Naive B cell (primary cell): ENCODE measurements around the gene PDZRN3. TPM values are rescaled to one million over a fixed set of nuclear protein-coding genes. Genes with fewer than 3 reads are reported as not detected.
A peak's percentile ranks its signal among the peaks of the same experiment; 100 is the strongest.
"Not testable (repeated sequence)": the region's sequence is repeated elsewhere in the genome, so short reads cannot be mapped to it uniquely, and the experiment has no call there.

Source experiments
- ATAC-seq, 2 donors: fragments of 150-1000 bp; cut with Tn5 transposase; 2 replicates each; pipeline ENCODE4 v1.10.0; 2021; ENCODE audit warnings: low read depth in 2 of 2, mild to moderate bottlenecking in 2 of 2, moderate library complexity in 2 of 2
- DNase-seq: peaks from one replicate; pipeline ENCODE4 v3.0.0; 2022
- H3K27ac Mint-ChIP-seq, 6 donors: one replicate each; pipeline ENCODE4 v1.8.0; 2020 to 2022; ENCODE audit warnings: mild to moderate bottlenecking in 6 of 6, mixed read lengths in 6 of 6, moderate library complexity in 5 of 6, inconsistent platforms in 2 of 6
- H3K27me3 Mint-ChIP-seq, 3 donors: one replicate each; pipeline ENCODE4 v1.8.0; 2021 to 2022; ENCODE audit warnings: mixed read lengths in 3 of 3, mild to moderate bottlenecking in 1 of 3
- H3K36me3 Mint-ChIP-seq, 2 donors: one replicate each; pipeline ENCODE4 v1.8.0; 2020 to 2022; ENCODE audit warnings: mixed read lengths in 2 of 2, inconsistent platforms in 1 of 2, mild to moderate bottlenecking in 1 of 2
- H3K4me1 Mint-ChIP-seq, 3 donors: one replicate each; pipeline ENCODE4 v1.8.0; 2020 to 2022; ENCODE audit warnings: mixed read lengths in 3 of 3, inconsistent platforms in 1 of 3, mild to moderate bottlenecking in 1 of 3, moderate library complexity in 1 of 3
- H3K4me3 Mint-ChIP-seq, 8 donors: one replicate each; pipeline ENCODE4 v1.8.0; 2020 to 2022; ENCODE audit warnings: mild to moderate bottlenecking in 8 of 8, mixed read lengths in 8 of 8, moderate library complexity in 8 of 8, inconsistent platforms in 2 of 8
- H3K9me3 Mint-ChIP-seq, 7 donors: one replicate each; pipeline ENCODE4 v1.8.0; 2020 to 2022; ENCODE audit warnings: mixed read lengths in 7 of 7, mild to moderate bottlenecking in 5 of 7, inconsistent platforms in 2 of 7, moderate library complexity in 1 of 7
- polyA plus RNA-seq, 6 donors: library from polyadenylated mRNA; unstranded; fragments of 300-500 nt; fragmentation: Illumina TruSeq; gene quantifications; one replicate each; pipeline ENCODE4 v1.2.3, GENCODE V29; 2021; ENCODE audit warnings: low read depth in 6 of 6

PDZRN3 gene
- polyA plus RNA-seq, 6 donors from 2014 or later = not detected

DNA sequence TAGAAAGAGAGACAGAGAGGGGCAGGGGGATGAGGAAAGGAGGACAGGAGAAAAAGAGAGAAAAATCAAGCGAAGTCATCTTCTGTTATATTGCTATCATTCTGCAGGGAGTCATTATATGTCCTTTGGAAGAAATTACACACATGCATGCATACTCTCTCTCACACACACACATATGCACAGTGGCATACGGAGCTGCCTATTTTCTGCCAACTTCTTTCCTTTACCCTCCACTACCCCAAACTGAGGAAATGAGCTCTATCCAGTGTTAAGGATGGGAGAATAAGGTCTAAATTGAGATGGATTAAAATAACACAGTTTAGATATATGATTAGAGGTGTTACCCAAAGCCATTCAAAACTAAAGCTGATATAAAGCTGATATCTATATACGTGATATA is 48.8 kb downstream of the PDZRN3 start:
- H3K4me1 Mint-ChIP-seq = no peaks in the 10 kb centered on the region
- no peaks in the 10 kb centered on the region for H3K36me3 Mint-ChIP-seq
- H3K27me3 Mint-ChIP-seq = peaks cover 9 to 34% (median 32%) of the 10 kb centered on the region in 3 donors
- H3K4me3 Mint-ChIP-seq = no peak overlapping the region
- H3K27ac Mint-ChIP-seq = no peak overlapping the region
- DNase-seq (no peak), ATAC-seq (no peak)
- peaks cover 0 to 9% (median 3%) of the 10 kb centered on the region in 7 donors for H3K9me3 Mint-ChIP-seq

DNA sequence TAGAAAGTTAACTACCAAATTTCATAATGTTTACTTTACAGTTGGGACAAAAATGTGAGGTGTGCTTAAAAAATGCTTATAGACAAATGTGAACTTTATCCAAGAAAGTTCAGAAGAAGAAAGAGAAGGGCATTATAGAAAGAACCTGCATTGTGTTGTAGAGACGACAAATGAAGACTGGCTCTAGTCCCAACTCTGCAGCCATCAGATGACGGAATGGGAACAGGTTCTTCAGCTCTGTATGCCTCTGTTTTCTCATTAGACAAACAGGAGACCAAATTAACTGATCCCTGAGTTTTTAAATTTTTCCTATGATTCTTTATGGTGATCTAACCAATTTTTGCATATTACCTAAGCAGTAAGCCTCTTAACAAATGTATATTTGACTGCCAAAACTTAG is 49.2 kb downstream of the PDZRN3 start:
- Mint-ChIP-seq H3K27me3 (peaks cover 13 to 38% (median 37%) of the 10 kb centered on the region in 3 donors), H3K27ac (no peak overlapping the region), H3K9me3 (peaks cover 0 to 9% (median 3%) of the 10 kb centered on the region in 7 donors)

DNA sequence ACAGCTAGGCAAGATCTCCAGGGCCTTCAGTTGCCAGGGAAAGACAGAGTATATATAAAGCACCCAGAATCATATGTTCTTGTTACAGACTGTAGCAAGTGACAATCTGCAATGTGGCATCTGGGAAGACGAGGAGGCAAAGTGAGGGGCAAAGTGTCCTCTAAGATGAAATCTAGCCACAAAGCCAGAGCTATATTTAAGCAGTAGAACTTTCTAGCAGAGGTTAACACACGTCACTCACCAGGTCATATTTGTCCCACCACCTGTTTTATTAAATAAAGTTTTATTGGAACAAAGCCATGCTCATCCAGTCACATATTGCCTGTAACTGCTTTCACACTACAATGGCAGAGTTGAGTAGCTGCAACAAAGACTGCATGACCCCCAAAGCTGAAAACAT is 51.5 kb downstream of the PDZRN3 start:
- H3K9me3 Mint-ChIP-seq = peaks cover 0 to 9% (median 2%) of the 10 kb centered on the region in 7 donors
- H3K36me3 Mint-ChIP-seq = no peaks in the 10 kb centered on the region
- H3K27ac Mint-ChIP-seq = no peak overlapping the region
- ATAC-seq (no peak), DNase-seq (no peak)
- no peak overlapping the region for H3K4me3 Mint-ChIP-seq
- peaks cover 20 to 59% (median 52%) of the 10 kb centered on the region in 3 donors for H3K27me3 Mint-ChIP-seq
- H3K4me1 Mint-ChIP-seq = no peaks in the 10 kb centered on the region

More for the DNA sequence above, 49.2 kb downstream of the PDZRN3 start:
- Mint-ChIP-seq H3K36me3 (no peaks in the 10 kb centered on the region), H3K4me1 (no peaks in the 10 kb centered on the region), H3K4me3 (no peak overlapping the region)
- ATAC-seq (no peak), DNase-seq (no peak)

DNA sequence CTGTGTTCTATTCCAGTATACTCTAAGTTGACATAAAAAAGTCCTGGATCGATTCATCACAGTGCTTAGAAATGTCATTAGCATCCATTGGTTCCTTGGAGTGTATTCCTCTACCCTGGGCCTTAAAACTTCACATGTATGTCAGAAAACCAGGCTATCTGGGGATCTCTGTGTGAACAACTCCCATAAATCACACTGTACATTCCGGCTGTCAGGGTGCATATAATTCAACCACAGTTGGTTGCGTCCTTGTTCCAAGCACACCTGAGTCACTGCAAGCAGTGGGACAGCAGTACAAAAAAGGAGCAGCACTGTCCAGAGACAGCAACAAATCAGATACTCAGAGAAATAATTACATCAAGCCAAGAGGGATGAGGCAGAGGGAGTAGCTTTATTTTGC is 52.4 kb downstream of the PDZRN3 start:
- Mint-ChIP-seq H3K4me3 (no peak overlapping the region), H3K36me3 (no peaks in the 10 kb centered on the region), H3K9me3 (peaks cover 0 to 6% (median 2%) of the 10 kb centered on the region in 7 donors), H3K27ac (no peak overlapping the region), H3K27me3 (peaks cover 20 to 53% (median 45%) of the 10 kb centered on the region in 3 donors), H3K4me1 (no peaks in the 10 kb centered on the region)
- DNase-seq (no peak), ATAC-seq (no peak)

DNA sequence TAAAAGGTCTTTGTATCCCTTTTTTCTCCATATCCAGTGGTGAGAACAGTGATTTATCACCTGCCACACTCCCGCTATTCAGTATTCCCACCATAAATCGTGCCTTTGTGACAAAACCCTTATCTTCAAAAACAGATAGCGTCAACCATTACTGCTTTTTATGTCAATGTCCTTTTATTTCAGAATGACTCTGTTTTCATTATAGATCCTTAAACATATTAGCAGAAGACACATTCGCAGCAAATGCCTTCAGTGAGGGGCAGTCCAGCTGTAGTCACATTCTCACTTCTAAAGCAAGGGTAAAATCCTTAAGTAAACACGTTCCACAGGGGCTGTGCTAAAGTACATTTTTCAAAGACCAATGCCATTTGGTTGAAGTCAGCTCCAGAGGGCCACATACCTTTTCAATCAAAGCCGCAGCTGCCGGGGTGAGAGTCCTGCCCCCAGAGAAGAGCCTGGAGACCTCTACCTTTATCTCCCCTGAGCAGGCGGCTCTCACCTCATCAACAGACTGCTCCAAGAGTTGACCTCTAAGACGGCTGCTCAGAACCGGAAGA is 53.4 kb downstream of the PDZRN3 start:
- Mint-ChIP-seq H3K4me1 (no peaks in the 10 kb centered on the region), H3K36me3 (no peaks in the 10 kb centered on the region), H3K9me3 (peaks cover 0 to 6% (median 2%) of the 10 kb centered on the region in 7 donors), H3K27me3 (peaks cover 20 to 51% (median 45%) of the 10 kb centered on the region in 3 donors), H3K4me3 (no peak overlapping the region), H3K27ac (no peak overlapping the region)
- no peak for DNase-seq
- ATAC-seq = no peak

DNA sequence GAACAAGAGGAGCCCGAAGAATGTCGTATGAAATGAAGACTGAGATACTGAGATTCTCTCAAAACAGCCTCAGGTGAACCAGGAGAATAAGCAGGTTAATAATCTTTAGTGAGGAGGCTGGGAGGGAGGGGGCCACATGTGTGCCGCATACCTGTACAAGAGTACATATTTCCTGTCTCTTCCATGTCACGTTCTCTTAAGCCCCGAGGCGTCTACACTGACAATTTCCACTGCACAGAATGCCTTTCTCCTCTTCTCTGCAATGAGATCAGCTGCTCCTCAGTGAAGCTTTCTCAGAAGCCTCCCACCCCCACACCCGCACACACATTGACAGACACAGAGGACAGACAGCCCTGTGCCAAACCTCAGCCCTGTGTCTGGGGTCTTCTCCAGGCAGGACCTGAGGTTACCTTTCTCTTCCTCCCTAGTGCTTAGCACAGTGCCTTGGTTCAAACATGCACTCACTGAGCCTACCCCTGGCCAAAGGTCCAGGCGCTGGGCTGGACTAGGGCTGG is 55.4 kb downstream of the PDZRN3 start:
- ATAC-seq = no peak
- Mint-ChIP-seq H3K9me3 (peaks cover 0 to 8% (median 2%) of the 10 kb centered on the region in 7 donors), H3K36me3 (no peaks in the 10 kb centered on the region), H3K4me1 (no peaks in the 10 kb centered on the region), H3K27ac (no peak overlapping the region), H3K4me3 (no peak overlapping the region), H3K27me3 (peaks cover 25 to 51% (median 41%) of the 10 kb centered on the region in 3 donors)
- DNase-seq = no peak

DNA sequence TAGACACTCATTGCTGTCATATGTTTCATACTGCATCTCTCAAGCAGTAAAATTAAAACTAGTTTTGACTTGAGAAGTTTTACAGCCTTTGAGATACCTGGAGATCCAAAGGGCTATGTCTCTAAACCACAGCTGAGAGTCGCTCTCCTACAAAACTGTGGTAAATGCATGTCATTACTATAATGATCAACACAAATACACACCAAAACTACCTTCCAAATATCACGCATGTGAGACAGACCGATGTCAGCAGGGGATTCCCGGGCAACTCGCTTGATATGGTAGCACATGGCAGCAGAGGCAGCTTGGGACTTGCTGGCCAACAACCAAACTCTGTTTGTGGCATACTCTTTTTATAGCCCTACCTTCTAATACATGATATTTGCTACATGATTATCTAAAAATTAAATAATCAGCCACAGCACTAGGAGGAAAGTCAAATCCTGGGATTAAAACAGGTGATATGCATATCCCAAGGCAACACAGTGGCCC is 56.3 kb downstream of the PDZRN3 start:
- Mint-ChIP-seq H3K27ac (no peak overlapping the region), H3K27me3 (peaks cover 25 to 51% (median 45%) of the 10 kb centered on the region in 3 donors), H3K9me3 (peaks cover 0 to 10% (median 2%) of the 10 kb centered on the region in 7 donors), H3K36me3 (no peaks in the 10 kb centered on the region), H3K4me1 (no peaks in the 10 kb centered on the region), H3K4me3 (no peak overlapping the region)
- DNase-seq (no peak), ATAC-seq (no peak)

DNA sequence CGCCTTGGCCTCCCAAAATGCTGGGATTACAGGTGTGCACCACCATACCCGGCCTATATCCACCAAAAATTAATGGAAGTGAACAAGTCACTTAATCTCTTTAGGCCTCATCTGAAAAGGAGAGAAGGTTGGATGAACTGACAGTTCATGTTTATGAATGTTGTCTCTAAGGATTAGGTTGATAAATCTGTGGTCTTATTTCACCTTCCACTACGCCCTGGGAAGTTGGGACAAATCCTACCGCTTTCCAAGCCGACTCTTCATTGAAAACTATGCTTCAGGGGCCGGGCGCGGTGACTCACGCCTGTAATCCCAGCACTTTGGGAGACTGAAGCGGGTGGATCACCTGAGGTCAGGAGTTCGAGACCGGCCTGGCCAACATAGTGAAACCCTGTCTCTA is 59.4 kb downstream of the PDZRN3 start:
- ATAC-seq, H3K27ac Mint-ChIP-seq, DNase-seq, H3K4me1 Mint-ChIP-seq, H3K4me3 Mint-ChIP-seq, H3K9me3 Mint-ChIP-seq, H3K36me3 Mint-ChIP-seq: not testable (repeated sequence)
- peaks cover 12 to 24% (median 21%) of the 10 kb centered on the region in 3 donors for H3K27me3 Mint-ChIP-seq

DNA sequence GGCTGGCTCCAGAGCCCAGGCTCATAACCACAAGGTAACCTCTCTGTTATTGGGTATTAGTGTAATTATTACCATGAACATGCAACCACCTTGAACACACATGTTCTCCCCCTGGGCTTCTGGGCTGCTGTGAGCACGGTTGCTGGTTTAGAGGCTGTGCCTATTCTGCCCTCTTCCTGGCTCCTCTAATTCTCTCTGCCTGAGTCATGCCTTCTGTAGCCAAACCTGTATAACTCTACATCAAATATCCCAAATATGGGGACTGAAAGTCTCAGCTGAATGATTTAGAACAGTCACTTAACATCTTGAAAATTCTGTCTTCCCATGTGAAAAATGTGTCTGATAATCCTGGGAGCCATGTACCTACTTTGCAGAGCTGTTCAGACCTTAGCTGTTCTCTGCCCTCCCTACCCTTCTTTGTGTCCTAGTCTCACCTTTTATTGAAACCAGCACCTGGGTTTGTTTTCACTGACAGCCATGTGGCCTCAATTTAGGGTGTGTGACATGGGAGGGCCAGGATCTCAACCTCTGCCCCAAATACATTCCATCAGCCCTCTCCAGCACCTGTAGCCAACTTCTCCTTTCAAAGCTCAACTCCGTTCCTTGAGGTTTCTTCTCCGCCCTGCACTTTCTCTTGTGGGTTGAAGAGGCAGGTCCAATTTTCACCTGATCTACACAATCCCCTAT is 60.7 kb downstream of the PDZRN3 start:
- no peak overlapping the region for H3K27ac Mint-ChIP-seq
- H3K9me3 Mint-ChIP-seq = peaks cover 0 to 7% (median 0%) of the 10 kb centered on the region in 7 donors
- H3K27me3 Mint-ChIP-seq = peaks cover 8 to 16% (median 11%) of the 10 kb centered on the region in 3 donors
- H3K4me1 Mint-ChIP-seq = no peaks in the 10 kb centered on the region
- ATAC-seq (no peak), DNase-seq (no peak)
- peak overlapping the region in 1 of 8 donors; percentile 6 for H3K4me3 Mint-ChIP-seq
- no peaks in the 10 kb centered on the region for H3K36me3 Mint-ChIP-seq

DNA sequence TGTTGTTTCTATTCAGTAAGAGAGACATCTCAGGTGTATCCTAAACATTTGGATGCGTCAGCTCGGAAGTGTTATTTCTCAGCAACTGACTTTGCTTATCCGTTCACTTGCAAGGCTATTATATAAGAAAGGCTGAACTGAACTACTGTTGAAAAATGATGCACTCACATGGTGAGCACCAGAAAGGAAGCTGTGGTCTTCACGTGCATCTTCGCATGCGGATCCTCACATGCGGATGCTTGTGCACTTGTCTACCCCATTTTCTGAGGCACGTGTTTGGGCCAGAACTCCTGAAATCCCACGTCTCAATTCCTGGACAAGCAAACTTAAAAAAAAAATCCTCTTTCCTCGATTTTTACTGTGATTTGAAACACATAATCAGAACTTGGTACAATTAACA is 63.2 kb downstream of the PDZRN3 start:
- Mint-ChIP-seq H3K27me3 (peaks cover 5 to 10% (median 9%) of the 10 kb centered on the region in 3 donors), H3K4me3 (no peak overlapping the region), H3K27ac (no peak overlapping the region), H3K36me3 (no peaks in the 10 kb centered on the region), H3K4me1 (no peaks in the 10 kb centered on the region), H3K9me3 (peaks cover 0 to 7% (median 0%) of the 10 kb centered on the region in 7 donors)
- ATAC-seq (no peak), DNase-seq (no peak)

DNA sequence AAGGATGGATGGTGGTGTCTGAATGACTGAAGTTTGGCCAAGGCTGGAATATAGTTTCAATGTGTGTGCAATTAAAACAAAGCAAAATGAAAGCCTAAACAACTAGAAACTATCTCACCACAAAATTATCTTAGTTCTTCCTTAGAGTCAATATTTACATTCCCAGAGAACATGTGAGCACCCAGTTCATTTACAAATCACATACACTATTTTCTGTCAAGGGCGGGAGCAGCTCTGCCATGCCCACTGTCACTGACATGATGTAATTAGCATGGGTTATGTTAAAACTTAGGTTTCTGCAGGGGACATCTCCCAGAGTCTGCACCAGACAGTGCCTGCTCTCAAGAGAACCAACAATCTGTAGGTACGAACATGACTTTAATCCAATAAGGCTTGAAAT is 65.0 kb downstream of the PDZRN3 start:
- ATAC-seq (no peak), DNase-seq (no peak)
- peaks cover 0 to 7% (median 0%) of the 10 kb centered on the region in 7 donors for H3K9me3 Mint-ChIP-seq
- no peaks in the 10 kb centered on the region for H3K4me1 Mint-ChIP-seq
- no peak overlapping the region for H3K27ac Mint-ChIP-seq
- H3K27me3 Mint-ChIP-seq = peaks cover 5 to 9% (median 7%) of the 10 kb centered on the region in 3 donors
- H3K36me3 Mint-ChIP-seq = no peaks in the 10 kb centered on the region
- no peak overlapping the region for H3K4me3 Mint-ChIP-seq

DNA sequence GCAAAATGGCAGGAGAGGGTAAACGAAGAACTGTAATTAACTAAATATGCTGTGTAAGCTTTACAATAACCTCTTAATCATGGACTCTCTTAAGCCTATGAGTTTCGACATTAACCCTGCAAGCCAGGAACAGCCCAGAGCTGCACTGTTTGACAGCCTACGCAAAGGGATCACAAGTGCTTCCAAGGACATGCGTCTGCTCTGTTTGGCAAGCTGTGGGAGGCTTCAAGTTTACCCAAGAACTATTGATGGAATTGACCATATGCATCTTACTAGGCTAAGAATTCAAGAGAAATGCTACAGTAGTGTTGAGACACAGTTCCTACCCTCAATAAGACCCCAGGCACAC is 66.0 kb downstream of the PDZRN3 start:
- DNase-seq (no peak), ATAC-seq (no peak)
- no peaks in the 10 kb centered on the region for H3K36me3 Mint-ChIP-seq
- peaks cover 0 to 8% (median 5%) of the 10 kb centered on the region in 3 donors for H3K27me3 Mint-ChIP-seq
- no peak overlapping the region for H3K4me3 Mint-ChIP-seq
- H3K9me3 Mint-ChIP-seq = peaks cover 0 to 4% (median 0%) of the 10 kb centered on the region in 7 donors
- H3K27ac Mint-ChIP-seq = no peak overlapping the region
- no peaks in the 10 kb centered on the region for H3K4me1 Mint-ChIP-seq

DNA sequence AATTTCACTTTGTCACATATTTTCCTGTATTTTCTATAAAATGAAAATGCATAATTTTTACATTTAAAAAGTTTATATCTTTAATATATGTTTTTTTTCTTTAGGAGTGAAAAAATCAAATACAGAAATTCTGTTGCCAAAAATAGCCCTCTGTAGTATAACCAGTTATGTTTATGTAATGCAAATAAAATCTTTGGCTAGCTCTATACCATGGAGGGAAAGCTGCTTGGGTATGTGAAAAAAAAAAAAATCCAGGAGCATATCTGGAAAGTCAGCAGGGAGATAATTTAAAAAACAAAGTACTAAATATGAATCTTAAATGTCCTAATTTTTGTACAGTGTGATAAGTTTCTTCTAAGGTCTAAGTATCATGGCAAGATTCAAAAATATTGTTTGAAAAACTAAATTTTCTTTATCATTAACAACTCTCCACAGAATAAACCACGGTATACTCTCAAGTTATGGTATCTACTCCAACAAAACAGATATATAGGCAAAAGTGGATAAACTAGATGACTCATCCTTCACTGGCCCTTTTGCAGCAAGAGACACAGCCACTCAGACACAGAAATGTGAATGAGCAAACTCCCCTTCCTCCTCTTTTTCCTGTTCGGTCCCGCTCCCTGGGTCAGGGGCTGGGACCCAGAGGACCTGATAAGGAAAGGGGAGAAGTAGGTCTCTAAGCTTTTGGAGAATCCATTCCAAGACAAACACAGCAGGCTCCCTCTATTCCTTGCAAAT is 66.6 kb downstream of the PDZRN3 start:
- H3K4me3 Mint-ChIP-seq = no peak overlapping the region
- ATAC-seq (no peak), DNase-seq (no peak)
- H3K27ac Mint-ChIP-seq = no peak overlapping the region
- H3K27me3 Mint-ChIP-seq = peaks cover 0 to 10% (median 5%) of the 10 kb centered on the region in 3 donors
- H3K4me1 Mint-ChIP-seq = no peaks in the 10 kb centered on the region
- H3K9me3 Mint-ChIP-seq = peaks cover 0 to 6% (median 0%) of the 10 kb centered on the region in 7 donors
- no peaks in the 10 kb centered on the region for H3K36me3 Mint-ChIP-seq
